GF-D8 (cell line): Measurements from ENCODE around the gene CCDC154.
A peak's percentile ranks its signal among the peaks of the same experiment; 100 is the strongest.

ENCODE experiments used
- DNase-seq: peaks from one replicate; lab custom pipeline; 2025; lab: John Stamatoyannopoulos, UW

Gene CCDC154

GRCh38 chr16:1414532-1415260, 29.7 kb downstream of the CCDC154 start, which contains the start of gene UNKL:
TSS of gene UNKL (minus strand) at chr16:1414704. CDS start at chr16:1414691, 13 bp downstream.
- no peak for DNase-seq

- DNase-seq = peak; percentile 23
These were observed 30.4 kb downstream of the CCDC154 start for GRCh38 chr16:1413684-1414531.

GRCh38 chr16:1412847-1413246, 31.5 kb downstream of the CCDC154 start:
- no peak for DNase-seq

- DNase-seq = peak; percentile 60
These were observed 36.1 kb downstream of the CCDC154 start for GRCh38 chr16:1408171-1408837.

GRCh38 chr16:1407753-1408152, 36.6 kb downstream of the CCDC154 start:
- no peak for DNase-seq

GRCh38 chr16:1403733-1404132, 40.6 kb downstream of the CCDC154 start:
- DNase-seq = no peak

GRCh38 chr16:1403036-1403435, 41.3 kb downstream of the CCDC154 start:
- DNase-seq = no peak

- no peak for DNase-seq
These were observed 42.6 kb downstream of the CCDC154 start for GRCh38 chr16:1401758-1402154.

- DNase-seq = no peak
These were observed 43.1 kb downstream of the CCDC154 start for GRCh38 chr16:1401061-1401757.

- DNase-seq = no peak
These were observed 45.4 kb downstream of the CCDC154 start for GRCh38 chr16:1398826-1399581.

GRCh38 chr16:1398351-1398750, 46.0 kb downstream of the CCDC154 start:
- no peak for DNase-seq

- no peak for DNase-seq
These were observed 46.6 kb downstream of the CCDC154 start for GRCh38 chr16:1397779-1398178.

GRCh38 chr16:1395444-1396031, 48.8 kb downstream of the CCDC154 start:
- no peak for DNase-seq

- DNase-seq = no peak
These were observed 49.9 kb downstream of the CCDC154 start for GRCh38 chr16:1394367-1394951.

- DNase-seq = no peak
These were observed 50.7 kb downstream of the CCDC154 start for GRCh38 chr16:1393613-1394176.

GRCh38 chr16:1392826-1393225, 51.5 kb downstream of the CCDC154 start:
- DNase-seq = no peak

GRCh38 chr16:1390239-1390779, 54.0 kb downstream of the CCDC154 start:
- no peak for DNase-seq

GRCh38 chr16:1389762-1390161, 54.6 kb downstream of the CCDC154 start:
- DNase-seq = no peak

- DNase-seq = no peak
These were observed 57.0 kb downstream of the CCDC154 start for GRCh38 chr16:1387331-1387730.

- no peak for DNase-seq
These were observed 59.1 kb downstream of the CCDC154 start for GRCh38 chr16:1385232-1385631.
